Measurements from ENCODE around the gene GRB10.

GRCh38 chr7:50718311-50718710 is 64.4 kb downstream of the GRB10 start:
- TF ChIP-seq, protein P1, sequence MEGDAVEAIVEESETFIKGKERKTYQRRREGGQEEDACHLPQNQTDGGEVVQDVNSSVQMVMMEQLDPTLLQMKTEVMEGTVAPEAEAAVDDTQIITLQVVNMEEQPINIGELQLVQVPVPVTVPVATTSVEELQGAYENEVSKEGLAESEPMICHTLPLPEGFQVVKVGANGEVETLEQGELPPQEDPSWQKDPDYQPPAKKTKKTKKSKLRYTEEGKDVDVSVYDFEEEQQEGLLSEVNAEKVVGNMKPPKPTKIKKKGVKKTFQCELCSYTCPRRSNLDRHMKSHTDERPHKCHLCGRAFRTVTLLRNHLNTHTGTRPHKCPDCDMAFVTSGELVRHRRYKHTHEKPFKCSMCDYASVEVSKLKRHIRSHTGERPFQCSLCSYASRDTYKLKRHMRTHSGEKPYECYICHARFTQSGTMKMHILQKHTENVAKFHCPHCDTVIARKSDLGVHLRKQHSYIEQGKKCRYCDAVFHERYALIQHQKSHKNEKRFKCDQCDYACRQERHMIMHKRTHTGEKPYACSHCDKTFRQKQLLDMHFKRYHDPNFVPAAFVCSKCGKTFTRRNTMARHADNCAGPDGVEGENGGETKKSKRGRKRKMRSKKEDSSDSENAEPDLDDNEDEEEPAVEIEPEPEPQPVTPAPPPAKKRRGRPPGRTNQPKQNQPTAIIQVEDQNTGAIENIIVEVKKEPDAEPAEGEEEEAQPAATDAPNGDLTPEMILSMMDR (IDR thresholded peaks at IDR 0.05): no peak
- TF ChIP-seq POLR2A (IDR thresholded peaks at IDR 0.05): no peak

Data from Peyer's patch (tissue), 4 donors.